Panc1 (cell line): ENCODE data around the gene PPP1R3E. TPM values are rescaled to one million over a fixed set of nuclear protein-coding genes. Genes with fewer than 3 reads are reported as not detected.

Source experiments
- ATAC-seq: fragments of 200-7000 bp; cut with Tn5 transposase; 2 replicates; pipeline ENCODE4 v1.9.1; 2020; ENCODE audit warnings: mild to moderate bottlenecking, moderate library complexity
- BruUV-seq: library from RNA; stranded (reverse); fragments of 400-500 nt; replicated peaks from 2 replicates; lab custom pipeline; 2021; lab: Mats Ljungman, UMichigan
- CTCF ChIA-PET: fragments of 300-600 bp; sonication (Branson Sonifier 250); formaldehyde crosslinking; loops from one replicate; lab custom pipeline; 2022; ENCODE audit warnings: antibody characterized with exemption; lab: Charles Lee
- POLR2A ChIA-PET: fragments of 300-600 bp; sonication (Branson Sonifier 250); formaldehyde crosslinking; loops from one replicate; lab custom pipeline; 2022; ENCODE audit warnings: antibody characterized with exemption; lab: Charles Lee
- DNase-seq: peaks from one replicate; pipeline ENCODE4 v3.0.0-alpha.2; 2010; ENCODE audit warnings: low read depth, low spot score
- H3K27ac ChIP-seq: 2 replicates; pipeline ENCODE4 v1.5.1; 2011; ENCODE audit warnings: mild to moderate bottlenecking, low read length, inconsistent platforms
- H3K27me3 ChIP-seq: fragments of 200-500 bp; sonication (Bioruptor generic); 2 replicates; pipeline ENCODE4 v1.6.0; 2014; ENCODE audit warnings: low read length, inconsistent platforms; ENCODE audit not compliant: control insufficient read depth, insufficient read depth
- H3K36me3 ChIP-seq: fragments of 200-500 bp; sonication (Bioruptor generic); 2 replicates; pipeline ENCODE4 v1.5.1; 2014; ENCODE audit warnings: inconsistent platforms, mild to moderate bottlenecking, low read length, moderate library complexity; ENCODE audit not compliant: control insufficient read depth, insufficient read depth
- H3K4me1 ChIP-seq: 2 replicates; pipeline ENCODE4 v1.5.1; 2011; ENCODE audit warnings: inconsistent platforms, mild to moderate bottlenecking, low read length, moderate library complexity; ENCODE audit not compliant: control insufficient read depth, insufficient read depth
- H3K4me3 ChIP-seq, 2 experiments: 2 replicates each; pipeline ENCODE4 v1.5.1; 2011 to 2012; ENCODE audit warnings: low read depth in 2 of 2, low read length in 2 of 2, mild to moderate bottlenecking in 2 of 2, inconsistent platforms in 1 of 2, moderate library complexity in 1 of 2
- H3K9me3 ChIP-seq: fragments of 200-500 bp; sonication (Bioruptor generic); 2 replicates; pipeline ENCODE4 v1.5.1; 2014; ENCODE audit warnings: low read depth, mild to moderate bottlenecking, inconsistent platforms, low read length, moderate library complexity; ENCODE audit not compliant: control insufficient read depth, insufficient read depth
- CTCF ChIP-seq: fragments of 450-650 bp; IDR thresholded peaks from 2 replicates; pipeline ENCODE4 v1.5.1; 2017; ENCODE audit warnings: mild to moderate bottlenecking
- POLR2AphosphoS5 ChIP-seq: IDR thresholded peaks from 2 replicates; pipeline ENCODE4 v1.6.1; 2012; ENCODE audit warnings: mild to moderate bottlenecking, low read depth, low read length, moderate library complexity
- REST ChIP-seq, 2 experiments: IDR thresholded peaks; 2 replicates each; pipeline ENCODE4 v1.6.1; 2011 to 2012; ENCODE audit warnings: low read depth in 2 of 2, control low read depth in 1 of 2, low read length in 1 of 2, mild to moderate bottlenecking in 1 of 2, moderate library complexity in 1 of 2; ENCODE audit not compliant: insufficient read depth in 1 of 2
- SIN3A ChIP-seq: IDR thresholded peaks from 2 replicates; pipeline ENCODE4 v1.6.1; 2012; ENCODE audit warnings: low read depth, mild to moderate bottlenecking, low read length, moderate library complexity, borderline replicate concordance; ENCODE audit not compliant: insufficient read depth
- TCF7L2 ChIP-seq: IDR thresholded peaks from 2 replicates; pipeline ENCODE4 v1.6.1; 2011; ENCODE audit warnings: mild to moderate bottlenecking, low read depth, low read length, inconsistent platforms
- in situ Hi-C: cut with HindIII; loops from 2 replicates; pipeline ENCODE4 v1.10.0; 2016; ENCODE audit warnings: low sequenced_read_pairs, low pct_unique_long_range_greater_than_20kb
- intact Hi-C: fragments of 100-400 bp; cut with micrococcal nuclease; formaldehyde crosslinking; loops from one replicate; pipeline ENCODE4 v1.10.0; 2022; ENCODE audit not compliant: unreplicated experiment
- total RNA-seq: library from RNA; stranded (reverse); gene quantifications from one replicate; pipeline ENCODE4 v1.2.1, GENCODE V29; 2021; ENCODE audit not compliant: unreplicated experiment

PPP1R3E gene
- total RNA-seq, 1 experiment from 2014 or later = 8.8 TPM

GRCh38 chr14:23346693-23347405 lies 44.2 kb upstream of the PPP1R3E start:
- no peak overlapping the region for H3K27ac ChIP-seq
- in situ Hi-C loops (no loop called here), intact Hi-C loops (no loop called here)
- CTCF ChIA-PET = no interaction called here
- H3K4me3 ChIP-seq = no peak overlapping the region
- H3K9me3 ChIP-seq = no peaks in the 10 kb centered on the region
- H3K4me1 ChIP-seq = no peaks in the 10 kb centered on the region
- no TSS peak for BruUV-seq
- no peak for ATAC-seq
- H3K27me3 ChIP-seq = no peaks in the 10 kb centered on the region; the same call in 1 of the 2 replicates
- no peak for TF ChIP-seq REST (IDR thresholded peaks at IDR 0.05; ENCODE audit: insufficient read depth in 1 of 2, low read depth in 2 of 2, low read length in 1 of 2)
- TF ChIP-seq CTCF = no peak
- TF ChIP-seq SIN3A = no peak
- TF ChIP-seq POLR2AphosphoS5 = no peak
- no peak for TF ChIP-seq TCF7L2
- DNase-seq = no peak
- POLR2A ChIA-PET = no interaction called here
- H3K36me3 ChIP-seq = no peaks in the 10 kb centered on the region

GRCh38 chr14:23345987-23346692 lies 43.5 kb upstream of the PPP1R3E start:
- ATAC-seq (no peak; the same call in 1 of the 2 replicates), DNase-seq (no peak)
- no TSS peak for BruUV-seq
- no peaks in the 10 kb centered on the region for H3K36me3 ChIP-seq
- H3K27me3 ChIP-seq = no peaks in the 10 kb centered on the region; the same call in 1 of the 2 replicates
- TF ChIP-seq TCF7L2 (no peak), CTCF (no peak; the same call in 1 of the 2 replicates), SIN3A (no peak), REST (IDR thresholded peaks at IDR 0.05; ENCODE audit: insufficient read depth in 1 of 2, low read depth in 2 of 2, low read length in 1 of 2) (no peak), POLR2AphosphoS5 (no peak)
- H3K4me3 ChIP-seq = no peak overlapping the region
- H3K4me1 ChIP-seq = no peaks in the 10 kb centered on the region
- in situ Hi-C loops = no loop called here
- ChIA-PET POLR2A (no interaction called here), CTCF (no interaction called here)
- intact Hi-C loops = no loop called here
- H3K27ac ChIP-seq = no peak overlapping the region
- no peaks in the 10 kb centered on the region for H3K9me3 ChIP-seq
